Transverse colon (tissue), 4 donors: ENCODE data around the gene RGS11.

Experiments
- EP300 ChIP-seq: sonication (generic); formaldehyde crosslinking; IDR thresholded peaks from one replicate; pipeline ENCODE4 v1.6.1; 2017; ENCODE audit warnings: antibody characterized with exemption, low read depth
- POLR2A ChIP-seq: fragments of 450-650 bp; IDR thresholded peaks from one replicate; pipeline ENCODE4 v1.6.1; 2016; ENCODE audit warnings: antibody characterized with exemption, mild to moderate bottlenecking, moderate library complexity
- POLR2AphosphoS5 ChIP-seq, 3 donors: sonication (generic); formaldehyde crosslinking; IDR thresholded peaks; one replicate each; pipeline ENCODE4 v1.6.1; 2016; ENCODE audit warnings: antibody characterized with exemption in 3 of 3
- TF ChIP-seq, protein P1 (sequence below), 5 experiments: fragments of 200-600 bp in 3 of 5; fragments of 450-650 bp in 2 of 5; sonication (generic) in 3 of 5; IDR thresholded peaks; 1 replicate in 2 of 5; 2 replicates in 3 of 5; pipeline ENCODE4 v1.5.1; 2016 to 2017; ENCODE audit warnings: antibody characterized with exemption in 5 of 5, inconsistent platforms in 3 of 5, mild to moderate bottlenecking in 2 of 5, moderate library complexity in 1 of 5

DNA sequence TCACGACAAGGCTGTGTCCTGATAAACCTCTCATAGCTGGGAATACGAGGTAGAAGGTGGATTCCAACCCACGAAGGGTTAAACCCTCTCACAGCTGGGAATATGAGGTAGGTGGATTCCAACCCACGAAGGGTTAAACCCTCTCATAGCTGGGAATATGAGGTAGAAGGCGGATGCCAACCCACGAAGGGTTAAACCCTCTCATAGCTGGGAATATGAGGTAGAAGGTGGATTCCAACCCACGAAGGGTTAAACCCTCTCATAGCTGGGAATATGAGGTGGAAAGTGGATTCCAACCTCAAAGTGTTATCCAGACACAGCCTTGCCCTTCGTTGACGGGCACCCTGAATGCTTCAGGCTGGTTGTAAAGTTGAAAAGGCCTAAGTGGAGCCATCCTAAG lies 45.8 kb upstream of the RGS11 start:
- TF ChIP-seq POLR2AphosphoS5 (IDR thresholded peaks at IDR 0.05) (no peak), EP300 (no peak), POLR2A (no peak)
- TF ChIP-seq, protein P1, sequence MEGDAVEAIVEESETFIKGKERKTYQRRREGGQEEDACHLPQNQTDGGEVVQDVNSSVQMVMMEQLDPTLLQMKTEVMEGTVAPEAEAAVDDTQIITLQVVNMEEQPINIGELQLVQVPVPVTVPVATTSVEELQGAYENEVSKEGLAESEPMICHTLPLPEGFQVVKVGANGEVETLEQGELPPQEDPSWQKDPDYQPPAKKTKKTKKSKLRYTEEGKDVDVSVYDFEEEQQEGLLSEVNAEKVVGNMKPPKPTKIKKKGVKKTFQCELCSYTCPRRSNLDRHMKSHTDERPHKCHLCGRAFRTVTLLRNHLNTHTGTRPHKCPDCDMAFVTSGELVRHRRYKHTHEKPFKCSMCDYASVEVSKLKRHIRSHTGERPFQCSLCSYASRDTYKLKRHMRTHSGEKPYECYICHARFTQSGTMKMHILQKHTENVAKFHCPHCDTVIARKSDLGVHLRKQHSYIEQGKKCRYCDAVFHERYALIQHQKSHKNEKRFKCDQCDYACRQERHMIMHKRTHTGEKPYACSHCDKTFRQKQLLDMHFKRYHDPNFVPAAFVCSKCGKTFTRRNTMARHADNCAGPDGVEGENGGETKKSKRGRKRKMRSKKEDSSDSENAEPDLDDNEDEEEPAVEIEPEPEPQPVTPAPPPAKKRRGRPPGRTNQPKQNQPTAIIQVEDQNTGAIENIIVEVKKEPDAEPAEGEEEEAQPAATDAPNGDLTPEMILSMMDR (IDR thresholded peaks at IDR 0.05) = no peak
